ENCODE results near the gene ADAMTS10. TPM values are rescaled to one million over a fixed set of nuclear protein-coding genes. Genes with fewer than 3 reads are reported as not detected.

Gene ADAMTS10
- total RNA-seq, 1 experiment from 2014 or later = 10.2 TPM

DNA sequence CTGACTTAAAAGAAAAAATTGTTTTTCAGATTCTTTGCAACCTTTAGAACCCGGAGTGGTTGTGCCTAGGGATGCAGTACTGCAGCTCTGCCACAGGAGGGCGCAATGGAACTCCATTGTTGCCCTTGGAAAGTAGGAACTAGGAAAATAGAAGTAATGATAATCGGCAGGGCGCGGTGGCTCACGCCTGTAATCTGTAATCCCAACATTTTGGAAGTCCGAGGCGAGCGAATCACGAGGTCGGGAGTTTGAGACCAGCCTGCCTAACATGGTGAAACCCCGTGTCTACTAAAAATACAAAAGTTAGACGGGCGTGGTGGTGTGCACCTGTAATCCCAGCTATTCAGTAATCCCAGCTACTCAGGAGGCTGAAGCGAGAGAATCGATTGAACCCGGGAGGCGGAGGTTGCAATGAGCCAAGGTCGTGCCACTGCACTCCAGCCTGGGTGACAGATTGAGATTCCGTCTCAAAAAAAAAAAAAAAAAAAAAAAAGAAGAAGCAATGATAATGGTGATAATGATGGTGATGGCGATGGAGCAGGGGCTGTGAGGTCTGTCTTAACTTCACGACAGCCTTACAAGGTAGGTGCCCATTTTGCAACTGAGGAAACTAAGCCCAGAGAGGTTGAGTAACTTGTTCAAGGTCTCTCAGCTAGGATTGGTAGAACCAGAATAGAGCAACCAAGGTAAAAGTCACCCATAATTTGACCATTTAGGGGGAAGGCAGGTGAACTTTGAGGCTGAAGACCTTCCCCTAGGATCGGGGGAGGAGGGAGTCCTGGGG, 5.5 kb upstream of the ADAMTS10 start (continued):
- no peak for TF ChIP-seq EGR1 (IDR thresholded peaks at IDR 0.05; ENCODE audit: low read depth)

- H3K9ac ChIP-seq (ENCODE audit: low read length) = no peak overlapping the region
- no peaks in the 10 kb centered on the region for H4K20me1 ChIP-seq (ENCODE audit: insufficient read depth)
- no peak overlapping the region for H3K4me3 ChIP-seq (replicated peaks in 1 of 2; ENCODE audit: low read depth in 1 of 2, low read length in 2 of 2)
- no peaks in the 10 kb centered on the region for H3K27me3 ChIP-seq (ENCODE audit: insufficient read depth, low read length)
- no TSS peak for BruUV-seq (replicated peaks)
- no peak for DNase-seq (ENCODE audit: low read depth, low spot score)
- ATAC-seq = no peak
- no peaks in the 10 kb centered on the region for H3K9me3 ChIP-seq (ENCODE audit: control insufficient read depth in 1 of 2, insufficient read depth in 1 of 2, low read depth in 1 of 2, low read length in 2 of 2)
- no peak overlapping the region for H2AFZ ChIP-seq (ENCODE audit: low read depth, low read length, poor library complexity, severe bottlenecking)
- CTCF ChIA-PET = interaction anchor here (1.5 to 3.6 kb wide), 4 partner anchors 8 to 35 kb away, joined by 4 to 28 read pairs (median 8); no protein-coding TSS in a partner anchor
- intact Hi-C loops (cut with micrococcal nuclease) = no loop called here
- no peaks in the 10 kb centered on the region for H3K36me3 ChIP-seq (ENCODE audit: control insufficient read depth in 1 of 2, insufficient read depth in 2 of 2, low read length in 2 of 2)
- no peaks in the 10 kb centered on the region for H3K79me2 ChIP-seq (ENCODE audit: insufficient read depth, low read length)
- no peak overlapping the region for H3K27ac ChIP-seq (ENCODE audit: low read depth, low read length)
- POLR2A ChIA-PET = interaction anchor here (1.1 kb wide), 1 partner anchor 33 kb away, joined by 4 read pairs; no protein-coding TSS in a partner anchor
- RAD21 ChIA-PET (ENCODE audit: low non-redundant PET in 1 of 2, low total read pairs in 2 of 2, uncharacterized antibody in 2 of 2, unreplicated experiment in 2 of 2) = interaction anchor here in 1 of 2 experiments (0.7 to 1.3 kb wide), 2 partner anchors 27 to 79 kb away, joined by 3 to 7 read pairs; no protein-coding TSS in a partner anchor
- peaks cover 8 to 32% of the 10 kb centered on the region in 2 experiments for H3K4me1 ChIP-seq (ENCODE audit: control insufficient read depth in 1 of 2, insufficient read depth in 2 of 2, low read length in 2 of 2)
- no peaks in the 10 kb centered on the region for H3K9me2 ChIP-seq (ENCODE audit: insufficient read depth)
- H3K4me2 ChIP-seq (ENCODE audit: low read length) = no peak overlapping the region
- TF ChIP-seq EGR1 (IDR thresholded peaks at IDR 0.05; ENCODE audit: low read depth) (no peak), ELF1 (IDR thresholded peaks at IDR 0.05; ENCODE audit: borderline replicate concordance, low read depth) (no peak), POLR2AphosphoS5 (IDR thresholded peaks at IDR 0.05; ENCODE audit: low read depth, low read length) (no peak), ZFX (IDR thresholded peaks at IDR 0.05) (no peak), ATF3 (IDR thresholded peaks at IDR 0.05) (no peak), EZH2 (IDR thresholded peaks at IDR 0.05) (no peak), SRF (IDR thresholded peaks at IDR 0.05; ENCODE audit: low read depth) (no peak), YY1 (IDR thresholded peaks at IDR 0.05; ENCODE audit: extremely low read depth, insufficient replicate concordance, low read depth, low read length) (no peak), REST (IDR thresholded peaks at IDR 0.05; ENCODE audit: low read depth) (no peak), CEBPB (IDR thresholded peaks at IDR 0.05; ENCODE audit: low read depth) (no peak), ZNF274 (IDR thresholded peaks at IDR 0.05; ENCODE audit: low read depth, low read length) (no peak), RAD21 (IDR thresholded peaks at IDR 0.05; ENCODE audit: low read depth) (no peak), POLR2A (IDR thresholded peaks at IDR 0.05; ENCODE audit: borderline replicate concordance, extremely low read depth, insufficient read depth, insufficient read length) (no peak), SIN3A (IDR thresholded peaks at IDR 0.05; ENCODE audit: low read depth) (no peak)
- TF ChIP-seq, protein P1, sequence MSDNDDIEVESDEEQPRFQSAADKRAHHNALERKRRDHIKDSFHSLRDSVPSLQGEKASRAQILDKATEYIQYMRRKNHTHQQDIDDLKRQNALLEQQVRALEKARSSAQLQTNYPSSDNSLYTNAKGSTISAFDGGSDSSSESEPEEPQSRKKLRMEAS (IDR thresholded peaks at IDR 0.05) = no peak
- TF ChIP-seq, protein P2, sequence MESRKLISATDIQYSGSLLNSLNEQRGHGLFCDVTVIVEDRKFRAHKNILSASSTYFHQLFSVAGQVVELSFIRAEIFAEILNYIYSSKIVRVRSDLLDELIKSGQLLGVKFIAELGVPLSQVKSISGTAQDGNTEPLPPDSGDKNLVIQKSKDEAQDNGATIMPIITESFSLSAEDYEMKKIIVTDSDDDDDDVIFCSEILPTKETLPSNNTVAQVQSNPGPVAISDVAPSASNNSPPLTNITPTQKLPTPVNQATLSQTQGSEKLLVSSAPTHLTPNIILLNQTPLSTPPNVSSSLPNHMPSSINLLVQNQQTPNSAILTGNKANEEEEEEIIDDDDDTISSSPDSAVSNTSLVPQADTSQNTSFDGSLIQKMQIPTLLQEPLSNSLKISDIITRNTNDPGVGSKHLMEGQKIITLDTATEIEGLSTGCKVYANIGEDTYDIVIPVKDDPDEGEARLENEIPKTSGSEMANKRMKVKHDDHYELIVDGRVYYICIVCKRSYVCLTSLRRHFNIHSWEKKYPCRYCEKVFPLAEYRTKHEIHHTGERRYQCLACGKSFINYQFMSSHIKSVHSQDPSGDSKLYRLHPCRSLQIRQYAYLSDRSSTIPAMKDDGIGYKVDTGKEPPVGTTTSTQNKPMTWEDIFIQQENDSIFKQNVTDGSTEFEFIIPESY (IDR thresholded peaks at IDR 0.05; ENCODE audit: extremely low read depth, insufficient replicate concordance, low read length) = no peak
Measured at GRCh38 chr19:8615024-8615423, 4.5 kb upstream of the ADAMTS10 start.
